NOMO-1 treated with dmso at 0.1 percent for 144 hours (cell line): Measurements from ENCODE around the gene GPRC5B.

Experiments used
- DNase-seq: peaks from one replicate; lab custom pipeline; 2025; ENCODE audit not compliant: unreplicated experiment; lab: John Stamatoyannopoulos, UW

The GPRC5B gene

DNA sequence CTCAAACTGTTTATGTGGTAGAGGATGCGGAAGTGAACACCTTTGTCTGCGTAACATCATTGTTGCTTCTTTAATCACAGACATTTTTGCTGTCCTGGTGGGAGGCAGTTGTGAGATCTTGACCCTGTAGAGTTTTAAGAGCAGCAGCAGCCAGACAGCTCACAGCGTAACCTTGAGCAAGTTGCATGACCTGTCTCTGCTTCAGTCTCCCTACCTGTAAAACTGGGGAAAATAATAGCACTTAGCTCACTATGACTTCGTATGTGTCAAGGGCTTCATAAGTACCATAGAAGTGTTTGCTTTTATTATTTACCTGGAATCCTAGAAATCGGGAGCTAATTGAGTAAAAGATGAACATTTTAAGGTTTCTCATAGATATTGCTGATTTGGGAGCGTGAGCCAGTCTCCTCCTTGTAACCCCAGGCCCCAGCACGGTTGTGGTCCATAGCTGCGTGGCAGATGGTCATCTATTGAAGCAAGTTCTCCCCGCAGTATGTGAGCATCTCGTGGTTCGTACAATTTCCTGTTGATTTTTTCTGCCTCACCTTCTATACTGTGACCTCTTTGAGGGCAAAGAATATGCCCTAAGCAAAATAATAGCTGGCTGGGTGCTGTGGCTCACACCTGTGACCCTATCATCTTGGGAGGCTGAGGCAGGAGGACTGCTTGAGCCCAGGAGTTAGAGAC is 34.4 kb downstream of the GPRC5B start:
- DNase-seq: no peak

DNA sequence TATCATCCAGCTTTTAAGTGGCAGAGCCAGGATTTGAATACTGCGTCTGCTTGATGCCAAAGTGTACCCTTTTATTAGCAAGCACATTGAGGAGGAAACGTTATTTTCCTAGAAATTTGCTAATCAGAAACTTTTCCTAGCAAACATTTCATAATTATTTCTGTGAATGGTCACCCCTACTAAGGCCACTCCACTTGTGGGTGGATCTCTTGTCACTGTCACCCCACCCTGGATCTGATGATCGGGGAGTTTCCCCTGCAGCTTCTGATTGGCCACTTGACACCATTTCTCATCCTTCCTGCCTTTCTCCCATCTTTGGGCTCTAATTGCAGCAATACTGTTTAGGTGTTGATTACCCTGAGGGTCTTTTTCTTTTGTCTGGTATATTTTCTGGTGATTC is 35.9 kb downstream of the GPRC5B start:
- DNase-seq: no peak

DNA sequence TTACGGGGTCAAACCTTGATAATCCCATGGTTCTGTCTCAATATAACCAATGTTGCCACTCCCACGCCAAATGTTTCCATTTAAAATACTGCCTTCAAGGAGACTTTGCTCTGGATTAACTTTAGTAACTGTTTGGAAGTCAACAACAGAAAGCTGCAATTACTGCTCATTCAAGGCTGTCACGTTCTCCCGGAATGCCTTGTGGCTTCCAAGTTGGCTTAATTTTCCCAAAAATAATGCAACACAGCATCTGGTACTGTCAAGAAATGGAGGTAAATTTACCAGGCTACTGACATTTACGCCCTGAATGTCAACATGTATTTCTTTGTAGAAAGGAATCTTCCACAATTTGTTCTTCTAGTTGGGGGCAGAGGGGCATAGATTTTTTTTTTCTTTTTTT is 38.2 kb downstream of the GPRC5B start:
- DNase-seq: no peak

DNA sequence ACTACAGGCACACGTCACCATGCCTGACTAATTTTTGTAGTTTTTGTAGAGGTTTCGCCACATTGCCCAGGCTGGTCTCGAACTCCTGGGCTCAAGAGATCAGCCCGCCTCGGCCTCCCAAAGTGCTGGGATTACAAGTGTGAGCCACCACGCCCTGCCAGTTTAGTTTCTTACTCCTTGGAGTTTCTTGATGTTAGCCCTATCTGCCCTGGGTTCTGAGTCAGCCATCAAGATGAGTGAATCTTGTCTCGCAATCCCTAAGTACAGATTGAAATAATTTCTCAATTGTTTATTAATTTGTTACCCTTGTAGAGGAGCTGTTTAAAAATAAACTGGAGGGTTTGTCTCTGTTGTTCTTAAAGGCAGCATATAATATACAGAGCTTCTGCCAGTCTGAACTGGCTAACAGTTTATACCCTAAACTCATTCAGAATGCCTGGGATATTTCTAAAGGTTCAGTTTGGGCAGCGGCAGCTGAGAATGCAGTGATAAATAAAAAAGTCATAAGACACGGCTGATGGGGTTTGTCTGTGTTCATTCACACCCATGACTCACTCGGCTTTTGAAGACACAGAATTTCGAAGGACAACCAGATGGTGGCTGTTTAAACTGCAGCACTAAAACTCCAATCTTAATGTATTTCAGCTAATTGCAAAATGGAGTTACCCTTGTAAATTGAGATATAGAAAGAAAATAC is 39.6 kb downstream of the GPRC5B start:
- no peak for DNase-seq

DNA sequence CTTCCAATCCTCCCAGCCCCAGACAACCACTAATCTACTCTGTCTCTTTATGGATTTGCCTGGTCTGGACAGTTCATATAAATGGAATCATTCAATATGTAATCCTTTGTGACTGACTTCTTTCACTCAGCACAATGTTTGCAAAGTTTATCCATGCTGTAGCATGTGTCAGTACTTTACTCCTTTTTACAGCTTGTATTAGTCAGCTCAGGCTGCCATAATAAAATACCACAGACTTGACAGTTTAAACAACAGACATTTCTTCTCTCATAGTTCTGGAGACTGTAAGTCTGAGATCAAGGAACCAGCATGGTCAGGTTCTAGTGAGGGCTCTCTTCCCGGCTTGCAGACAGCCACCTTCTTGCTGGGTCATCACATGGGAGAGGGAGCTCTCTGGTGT is 41.3 kb downstream of the GPRC5B start:
- no peak for DNase-seq

DNA sequence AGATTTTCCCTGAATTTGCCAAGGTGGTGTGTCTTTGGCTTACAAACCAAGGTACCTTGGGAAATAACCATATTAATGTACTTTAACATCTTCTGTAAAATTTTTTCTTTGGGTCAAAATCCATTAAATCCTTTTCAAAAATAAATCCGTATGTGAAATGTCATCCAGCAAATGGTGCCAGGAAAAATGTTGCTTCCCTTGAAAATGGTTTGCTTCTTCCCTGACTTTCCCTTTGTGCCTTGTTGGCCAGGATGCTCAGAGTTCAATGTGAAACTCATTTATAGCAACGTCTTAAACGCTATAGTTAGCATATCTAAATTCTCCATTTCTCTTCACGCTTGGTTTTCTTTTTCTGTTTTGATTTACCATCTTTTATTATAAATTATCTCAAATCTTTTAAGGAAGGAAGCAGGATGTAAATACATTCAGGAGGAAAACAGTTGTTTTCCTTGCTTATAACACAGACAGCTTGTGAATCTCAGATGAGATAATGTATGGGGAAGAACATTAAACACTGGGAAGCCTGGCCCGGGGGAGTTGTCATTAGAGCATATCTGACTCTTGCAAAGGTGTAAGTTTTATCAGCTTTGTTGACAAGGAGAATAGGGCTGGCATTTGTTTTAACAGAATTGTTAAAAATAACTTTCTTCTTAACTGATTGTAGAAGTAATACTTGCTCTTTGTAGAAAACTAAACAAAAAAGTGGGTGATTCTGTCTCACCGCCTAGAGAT is 42.1 kb downstream of the GPRC5B start:
- no peak for DNase-seq

DNA sequence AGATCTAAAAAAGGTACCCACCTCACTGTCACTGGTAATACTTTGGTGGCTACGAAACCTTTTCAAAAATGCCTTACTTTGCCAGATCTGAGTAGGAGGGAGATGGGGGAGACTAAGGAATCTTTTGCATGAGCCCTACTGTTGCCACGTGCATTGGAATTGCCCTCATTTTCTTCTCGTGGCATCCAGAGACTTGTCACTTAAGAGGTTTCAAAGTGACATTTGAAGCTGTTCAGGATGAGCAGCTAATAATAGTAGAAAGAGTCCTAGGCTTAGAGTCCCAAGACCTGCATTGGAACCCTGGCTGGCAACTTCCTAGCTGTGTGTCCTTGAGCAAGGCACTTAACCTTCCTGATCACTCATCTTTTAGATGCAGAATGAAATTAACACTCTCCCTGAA is 43.5 kb downstream of the GPRC5B start:
- no peak for DNase-seq

DNA sequence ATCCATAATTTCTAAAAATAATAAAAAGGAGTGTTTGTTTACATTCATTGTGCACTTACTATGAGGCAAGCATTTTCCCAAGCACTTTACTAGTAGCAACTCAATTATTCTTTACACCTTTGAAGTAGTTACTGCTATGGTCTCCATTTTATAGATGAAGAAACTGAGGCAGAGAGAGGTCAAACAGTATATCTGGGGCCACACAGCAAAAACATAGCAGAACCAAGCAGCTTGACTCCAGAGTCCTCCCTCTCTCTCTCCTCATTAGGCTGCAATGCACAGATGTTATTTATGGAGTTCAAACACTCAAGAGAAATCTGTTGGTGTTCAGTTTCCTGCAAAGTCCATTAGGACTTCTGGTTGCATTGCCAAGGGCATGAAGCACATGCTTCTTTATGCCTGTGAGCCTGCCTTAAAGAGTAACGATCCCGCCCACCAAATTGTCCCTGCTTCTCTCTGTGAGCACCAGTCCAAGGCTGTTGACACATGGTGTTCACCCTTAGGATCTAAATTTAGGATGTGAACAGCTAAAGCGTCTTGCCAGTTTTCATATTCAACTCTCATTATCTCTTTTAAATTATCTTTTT is 44.0 kb downstream of the GPRC5B start:
- no peak for DNase-seq

DNA sequence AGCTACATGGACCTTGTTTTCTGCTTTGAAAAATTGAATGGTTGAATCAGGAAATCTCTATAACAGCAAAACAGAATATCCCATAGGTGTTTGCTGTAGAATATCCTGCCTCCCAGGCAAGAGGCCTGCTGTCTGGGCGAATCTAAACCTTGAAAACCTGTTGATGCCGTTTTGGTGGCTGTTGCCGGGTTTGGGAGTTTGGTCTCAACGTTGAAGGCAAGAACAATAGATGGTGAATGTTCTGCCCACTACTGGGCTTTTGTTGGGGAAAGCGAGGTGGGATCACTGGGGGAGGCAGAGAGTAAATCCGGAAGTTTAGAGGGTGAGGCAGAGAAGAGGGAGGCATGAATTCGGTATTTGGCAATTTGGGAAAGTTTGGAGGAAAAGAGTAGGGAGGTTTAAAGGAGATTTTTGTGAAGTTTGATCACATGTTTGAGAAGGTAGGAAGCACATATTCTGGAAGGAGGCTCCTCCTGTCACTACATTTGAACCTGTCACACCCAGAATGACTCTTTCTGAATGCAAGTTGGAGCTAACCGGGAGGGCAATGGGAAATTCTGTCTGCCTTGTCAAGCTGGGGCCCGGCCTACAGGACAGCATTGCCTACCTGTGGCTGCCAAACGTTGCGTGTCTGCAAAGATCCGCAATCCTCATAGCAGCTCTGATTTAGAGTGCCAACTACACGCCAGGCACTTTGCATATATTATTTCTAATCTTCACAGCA is 46.5 kb downstream of the GPRC5B start:
- DNase-seq: no peak

DNA sequence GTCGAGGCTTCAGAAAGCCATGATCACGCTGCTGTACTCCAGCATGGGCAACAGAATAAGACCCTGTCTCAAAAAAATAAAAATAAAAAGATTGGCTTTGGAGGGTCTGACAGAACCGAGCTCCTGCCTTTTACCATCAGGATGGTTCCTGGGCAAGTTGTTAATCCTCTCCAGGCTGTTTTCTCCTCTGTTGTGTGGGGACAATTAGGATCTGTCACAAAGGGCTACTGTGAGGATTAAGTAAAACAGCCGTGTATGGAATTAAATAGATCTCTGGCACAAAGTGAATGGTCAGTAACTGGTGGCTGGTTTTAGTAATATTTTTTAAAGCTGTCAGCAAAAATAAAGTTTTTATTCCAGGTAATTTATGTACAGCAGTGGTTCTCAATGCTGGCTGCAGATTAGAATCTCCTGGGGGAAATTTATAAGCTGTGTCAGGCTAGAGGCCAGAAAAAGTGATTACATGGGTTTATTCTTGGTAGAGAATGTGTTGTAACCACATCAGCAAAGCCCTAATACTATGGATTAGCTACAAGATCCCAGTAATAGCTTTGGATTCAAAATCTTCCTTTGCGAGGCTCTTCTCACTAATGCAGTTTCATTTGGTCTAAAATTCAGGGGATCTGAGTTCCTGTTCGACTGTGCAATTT is 47.2 kb downstream of the GPRC5B start:
- no peak for DNase-seq

DNA sequence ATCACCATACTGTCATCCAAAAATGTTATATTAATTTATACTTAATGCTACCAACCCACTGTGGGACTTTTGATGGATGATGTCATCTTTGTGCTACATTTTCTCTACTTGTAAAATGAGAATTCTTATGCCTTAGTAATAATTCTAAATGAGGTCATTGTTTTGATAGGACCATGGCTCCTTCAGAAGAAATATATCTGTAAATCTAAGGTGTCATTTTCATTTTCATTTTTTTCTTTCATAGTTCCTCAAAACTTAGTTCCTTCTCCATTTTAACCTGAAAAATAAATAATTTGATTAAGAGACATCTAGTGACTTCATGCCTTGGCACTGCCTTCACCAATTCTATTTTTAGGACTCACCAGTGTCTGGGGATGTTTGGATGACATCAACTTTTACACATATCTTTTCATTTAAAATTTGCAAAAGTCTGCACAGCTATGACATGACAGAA is 48.7 kb downstream of the GPRC5B start:
- no peak for DNase-seq

DNA sequence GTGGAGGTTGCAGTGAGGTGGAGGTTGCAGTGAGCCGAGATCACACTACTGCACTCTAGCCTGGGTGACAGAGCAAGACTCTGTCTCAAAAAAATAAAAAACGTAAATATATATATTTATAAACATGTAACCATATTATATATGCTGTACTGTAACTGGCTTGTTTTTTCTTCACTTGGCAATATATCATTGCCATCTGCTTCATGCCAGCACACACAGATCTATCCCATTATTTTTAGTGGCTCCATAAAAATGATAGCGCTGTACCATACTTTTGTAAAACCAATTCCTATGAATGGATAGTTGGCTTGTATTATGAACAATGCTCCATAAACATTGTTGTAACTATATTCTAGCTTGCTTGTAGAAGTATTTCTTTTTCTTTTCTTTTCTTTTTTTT is 49.5 kb downstream of the GPRC5B start:
- no peak for DNase-seq

DNA sequence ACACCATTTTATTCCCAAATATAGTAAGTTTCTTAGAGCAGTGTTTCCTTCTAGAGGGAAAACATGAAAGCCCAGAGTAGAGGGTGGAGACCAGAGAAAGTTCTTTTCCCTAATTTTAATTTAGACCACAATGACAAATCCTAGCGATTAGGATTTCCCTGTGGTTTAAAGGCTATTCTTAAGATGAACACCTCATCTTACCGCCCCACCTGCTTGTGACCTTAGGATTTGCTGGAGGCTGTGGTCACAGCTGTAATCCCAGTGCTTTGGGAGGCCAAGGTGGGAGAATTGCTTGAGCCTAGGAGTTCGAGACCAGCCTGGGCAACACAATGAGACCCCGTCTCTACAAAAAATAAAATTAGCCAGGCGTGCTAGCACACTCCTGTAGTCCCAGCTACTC is 51.1 kb downstream of the GPRC5B start:
- DNase-seq: no peak

DNA sequence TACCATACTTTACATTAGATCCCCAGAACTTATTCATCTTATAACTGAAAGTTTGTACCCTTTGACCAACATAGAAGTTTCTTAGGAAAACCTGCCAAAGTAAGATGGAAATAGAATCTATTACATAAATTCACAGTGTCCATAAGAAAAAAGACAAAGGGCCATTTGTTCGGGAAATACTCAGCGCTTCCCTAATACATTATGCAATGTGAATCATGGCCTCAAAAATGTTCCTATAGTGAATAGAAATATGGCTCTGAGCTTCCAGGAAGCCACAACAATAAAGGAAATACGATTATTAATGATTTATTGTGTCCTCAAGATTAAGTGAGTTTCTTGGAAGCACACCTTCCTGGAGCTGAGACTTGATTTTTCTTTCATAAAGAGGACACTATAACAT is 51.5 kb downstream of the GPRC5B start:
- DNase-seq: no peak

DNA sequence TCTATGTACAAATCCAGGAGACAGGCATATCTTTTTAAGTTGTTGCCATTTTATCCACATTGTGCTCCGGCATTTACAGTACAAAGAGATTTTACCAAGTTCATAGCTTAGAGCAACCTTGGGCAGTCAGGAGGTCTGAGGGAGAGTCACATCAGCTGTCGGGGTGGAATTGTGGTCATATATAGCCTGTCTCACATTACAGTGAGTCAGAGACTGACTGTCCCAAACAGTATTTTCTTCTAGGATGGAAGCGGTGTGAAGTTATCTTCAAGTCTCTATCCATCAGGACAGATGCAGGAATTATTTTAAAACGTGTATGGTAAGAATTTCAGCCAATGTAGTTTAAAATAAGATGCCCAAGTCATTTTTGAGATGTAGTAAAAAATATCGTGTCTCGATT is 53.0 kb downstream of the GPRC5B start:
- no peak for DNase-seq

DNA sequence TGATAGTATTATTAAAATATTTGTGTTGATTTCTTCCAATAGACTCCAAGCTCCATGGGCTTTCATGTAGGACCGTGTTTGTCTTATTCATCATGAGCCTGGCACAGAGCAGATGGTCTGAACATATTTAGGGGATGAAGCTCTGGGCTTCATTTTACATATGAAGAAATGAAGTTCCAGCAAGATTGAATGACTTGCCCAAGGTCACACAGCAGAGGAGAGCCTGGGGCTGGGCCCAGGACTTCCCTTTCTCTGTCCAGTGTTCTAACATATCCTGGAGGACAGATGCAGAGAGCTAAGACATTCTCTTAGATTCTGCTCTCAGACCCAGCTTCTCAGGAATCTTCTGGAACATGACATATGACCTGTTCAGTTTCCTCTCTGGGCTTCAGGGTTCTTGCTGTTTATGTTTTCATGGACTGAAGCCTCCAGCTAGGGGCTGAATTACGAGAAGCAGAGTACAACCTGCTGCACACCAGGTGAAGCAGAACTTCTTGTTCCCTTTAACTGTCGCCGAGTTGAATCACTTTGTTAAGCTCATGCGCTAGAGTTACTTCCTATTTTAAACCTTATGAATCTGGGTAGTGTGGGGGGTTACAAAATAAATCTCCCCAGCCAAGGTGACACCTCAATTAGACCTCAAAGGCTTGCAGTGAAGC is 53.6 kb downstream of the GPRC5B start:
- DNase-seq: peak; percentile 55

DNA sequence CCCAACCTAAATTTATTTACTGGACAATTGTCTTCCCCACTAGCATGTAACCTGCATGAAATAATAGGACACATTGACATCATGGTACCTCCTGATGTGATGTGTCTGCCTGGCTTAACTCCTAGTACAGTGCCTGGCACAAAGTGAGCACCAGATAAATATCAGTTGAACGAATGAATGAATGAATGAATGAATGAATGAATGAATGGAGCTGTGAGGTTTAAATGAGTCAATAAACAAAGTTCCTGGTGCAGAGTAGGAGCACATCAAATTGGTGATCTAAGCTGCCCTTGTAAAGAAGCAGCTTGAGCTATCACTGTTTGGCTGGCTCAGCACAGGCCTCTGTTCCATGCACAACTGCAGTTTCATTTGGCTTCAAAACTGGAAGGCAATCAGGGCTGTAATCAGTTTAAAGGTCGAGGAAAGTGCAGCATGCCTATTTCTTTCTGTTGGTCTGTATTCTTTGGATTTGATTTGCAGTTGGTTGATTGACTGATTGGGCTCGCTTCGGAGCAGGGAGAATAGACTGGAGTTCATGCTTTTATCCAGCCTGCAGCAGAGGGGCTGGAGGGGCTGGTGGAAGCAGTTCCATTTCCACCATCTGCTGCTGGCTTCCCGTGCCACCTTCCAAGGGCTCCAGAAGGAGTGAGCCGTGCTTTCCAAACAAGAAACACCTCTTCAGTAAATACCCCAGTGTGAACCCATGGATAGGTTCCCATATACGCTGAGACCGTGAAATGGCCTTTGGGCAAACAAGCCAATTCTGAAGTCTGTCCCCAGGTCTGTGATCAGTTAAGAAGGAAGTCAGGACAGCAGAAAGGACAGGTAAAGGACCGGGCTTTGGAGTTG is 54.6 kb downstream of the GPRC5B start:
- no peak for DNase-seq

DNA sequence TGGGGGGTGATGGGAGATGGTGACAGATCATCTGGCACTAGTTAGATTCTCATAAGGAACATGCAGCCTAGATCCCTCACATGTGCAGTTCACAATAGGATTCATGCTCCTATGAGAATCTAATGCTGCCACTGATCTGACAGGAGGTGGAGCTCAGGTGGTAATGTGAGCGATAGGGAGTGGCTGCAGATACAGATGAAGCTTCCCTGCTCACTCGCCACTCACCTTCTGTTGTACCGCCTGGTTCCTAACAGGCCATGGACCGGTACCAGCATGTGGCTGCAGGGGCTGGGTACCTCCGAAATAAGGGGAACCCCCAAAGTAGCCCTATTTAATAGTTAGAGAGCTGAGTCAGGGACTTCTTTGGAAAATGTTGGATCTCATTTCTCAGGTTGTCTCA is 60.4 kb downstream of the GPRC5B start:
- no peak for DNase-seq

DNA sequence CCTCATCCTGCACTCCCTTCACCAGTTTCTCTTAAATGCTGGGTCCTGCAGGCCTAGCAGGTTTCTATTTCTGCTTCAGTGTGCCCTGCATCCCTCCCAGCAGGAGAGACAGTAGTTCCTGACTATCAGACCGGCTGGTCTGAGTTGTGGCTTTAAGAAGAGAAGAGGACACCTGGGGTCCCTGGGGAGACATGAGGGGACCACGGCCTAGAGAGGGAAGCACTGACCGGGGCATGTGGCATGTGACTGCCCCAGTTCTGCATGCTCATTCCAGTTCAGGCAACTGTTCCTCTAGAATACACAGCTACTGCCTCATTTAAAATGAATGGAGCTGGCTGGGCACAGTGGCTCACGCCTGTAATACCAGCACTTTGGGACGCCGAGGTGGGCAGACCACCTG is 61.3 kb downstream of the GPRC5B start:
- no peak for DNase-seq
